ENCODE results near the gene TESK1.

The TESK1 gene, protein sequence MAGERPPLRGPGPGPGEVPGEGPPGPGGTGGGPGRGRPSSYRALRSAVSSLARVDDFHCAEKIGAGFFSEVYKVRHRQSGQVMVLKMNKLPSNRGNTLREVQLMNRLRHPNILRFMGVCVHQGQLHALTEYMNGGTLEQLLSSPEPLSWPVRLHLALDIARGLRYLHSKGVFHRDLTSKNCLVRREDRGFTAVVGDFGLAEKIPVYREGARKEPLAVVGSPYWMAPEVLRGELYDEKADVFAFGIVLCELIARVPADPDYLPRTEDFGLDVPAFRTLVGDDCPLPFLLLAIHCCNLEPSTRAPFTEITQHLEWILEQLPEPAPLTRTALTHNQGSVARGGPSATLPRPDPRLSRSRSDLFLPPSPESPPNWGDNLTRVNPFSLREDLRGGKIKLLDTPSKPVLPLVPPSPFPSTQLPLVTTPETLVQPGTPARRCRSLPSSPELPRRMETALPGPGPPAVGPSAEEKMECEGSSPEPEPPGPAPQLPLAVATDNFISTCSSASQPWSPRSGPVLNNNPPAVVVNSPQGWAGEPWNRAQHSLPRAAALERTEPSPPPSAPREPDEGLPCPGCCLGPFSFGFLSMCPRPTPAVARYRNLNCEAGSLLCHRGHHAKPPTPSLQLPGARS

DNA sequence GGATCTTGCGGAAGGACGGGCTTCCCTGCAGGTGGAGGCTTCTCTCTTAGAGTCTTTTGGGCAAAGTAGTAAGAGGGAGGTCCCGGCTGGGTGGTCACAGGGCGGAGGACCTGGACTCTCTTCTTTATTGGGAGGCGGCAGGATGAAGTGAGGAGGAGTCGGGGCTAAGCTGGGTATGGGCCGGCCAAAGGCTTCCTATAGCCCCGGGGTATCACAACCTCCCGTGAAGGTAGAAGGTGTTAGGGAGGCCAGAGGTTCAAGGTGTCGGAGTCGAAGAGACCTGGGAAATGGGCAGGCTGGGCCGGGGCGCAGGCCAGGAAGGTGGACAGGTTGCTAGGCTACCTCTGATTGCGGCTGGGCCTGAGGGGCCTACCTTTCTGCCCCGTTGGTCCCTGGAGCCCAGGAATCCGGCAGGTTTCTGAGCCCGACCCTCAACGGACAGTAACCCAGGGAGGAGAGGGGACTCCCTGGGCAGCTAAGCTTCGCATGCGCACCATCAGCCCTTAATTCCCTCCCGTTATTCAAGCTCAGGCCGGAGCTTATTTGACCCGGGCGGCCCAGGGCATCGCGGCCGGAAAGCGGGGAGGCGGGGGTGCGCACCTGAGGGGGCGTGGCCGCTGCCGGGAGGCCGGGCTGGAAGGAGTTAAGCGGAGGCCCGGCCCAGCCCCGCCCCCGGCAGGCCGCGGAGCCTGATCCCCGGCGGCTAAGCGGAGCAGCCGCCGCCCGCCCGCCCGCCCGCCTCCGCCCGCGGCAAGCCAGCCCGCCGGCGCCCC lies at the start of gene TESK1:
TESK1 (plus strand) TSS at position 685 of the 773 bp plus-strand sequence. CDS start 358 bp downstream, outside the sequence.
- peak; percentile 70 for DNase-seq

DNA sequence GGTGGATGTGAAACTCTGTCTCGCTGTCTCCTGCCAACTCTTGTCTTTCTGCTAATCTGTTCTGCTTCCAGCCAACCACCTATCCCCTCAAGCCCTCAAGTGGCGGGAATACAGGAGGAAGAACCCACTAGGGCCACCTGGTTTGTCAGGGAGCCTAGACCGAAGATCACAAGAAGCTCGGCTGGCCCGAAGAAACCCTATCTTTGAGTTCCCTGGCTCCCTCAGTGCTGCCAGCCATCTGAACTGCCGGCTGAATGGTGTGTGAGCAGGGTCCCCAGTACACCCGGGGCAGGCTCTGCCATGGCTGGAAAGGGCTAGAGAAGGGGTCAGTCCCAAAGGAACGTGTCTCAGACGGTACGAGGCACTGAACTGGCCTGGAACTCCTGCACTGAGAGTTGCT lies 49.2 kb upstream of the TESK1 start:
- DNase-seq, result no peak

DNA sequence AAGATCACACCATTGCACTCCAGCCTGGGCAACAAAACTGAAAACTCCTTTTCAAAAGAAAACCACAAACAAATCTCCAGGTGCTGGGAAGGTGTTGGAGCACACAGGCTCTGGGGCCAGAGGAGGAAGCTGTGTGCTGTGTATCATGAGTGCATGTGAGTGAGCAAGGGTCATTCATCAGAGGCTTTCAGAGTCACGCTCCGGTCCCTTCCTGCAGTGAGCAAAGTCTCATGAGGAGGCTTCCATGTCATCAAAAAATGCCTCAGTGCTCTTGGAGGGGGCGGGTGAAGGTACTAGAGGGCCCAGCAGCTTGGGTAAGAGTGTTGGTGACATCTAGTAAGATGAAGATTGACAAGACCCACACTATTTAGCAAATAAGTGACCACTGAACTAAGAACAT lies 48.3 kb upstream of the TESK1 start:
- no peak for DNase-seq

DNA sequence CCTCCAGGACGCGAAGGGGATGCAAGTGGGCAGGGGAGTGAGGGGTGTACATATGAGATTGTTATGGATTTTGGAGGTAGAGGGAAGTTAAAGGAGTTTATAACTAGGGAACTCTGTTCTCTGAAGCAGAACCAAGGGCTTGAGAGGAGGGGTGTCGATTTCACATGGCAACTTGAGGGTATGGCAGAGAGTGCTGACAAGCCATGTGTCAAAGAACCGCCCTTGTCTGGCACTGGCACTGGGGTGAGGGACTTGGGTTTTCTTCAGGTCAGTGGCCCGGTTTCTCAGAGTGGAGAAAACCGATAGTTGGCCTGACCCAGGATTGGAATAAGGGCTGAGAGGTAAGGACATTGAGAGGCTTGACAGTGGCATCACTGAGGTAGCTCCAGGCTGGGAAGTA lies 47.7 kb upstream of the TESK1 start:
- DNase-seq, result no peak

DNA sequence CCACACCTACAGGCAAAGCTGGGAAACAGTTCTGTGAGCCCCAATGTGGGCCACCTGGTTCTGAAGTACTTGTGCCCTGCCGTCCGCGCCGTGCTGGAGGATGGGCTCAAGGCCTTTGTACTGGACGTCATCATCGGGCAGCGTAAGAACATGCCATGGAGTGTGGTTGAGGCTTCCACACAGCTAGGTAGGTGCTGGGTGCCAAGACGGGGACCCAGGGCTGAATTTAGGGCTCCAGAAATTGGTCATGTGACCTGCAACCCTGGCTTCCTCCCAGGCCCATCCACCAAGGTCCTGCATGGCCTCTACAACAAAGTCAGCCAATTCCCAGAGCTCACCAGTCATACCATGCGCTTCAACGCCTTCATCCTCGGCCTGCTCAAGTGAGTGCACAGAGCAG lies 46.9 kb upstream of the TESK1 start:
- no peak for DNase-seq

DNA sequence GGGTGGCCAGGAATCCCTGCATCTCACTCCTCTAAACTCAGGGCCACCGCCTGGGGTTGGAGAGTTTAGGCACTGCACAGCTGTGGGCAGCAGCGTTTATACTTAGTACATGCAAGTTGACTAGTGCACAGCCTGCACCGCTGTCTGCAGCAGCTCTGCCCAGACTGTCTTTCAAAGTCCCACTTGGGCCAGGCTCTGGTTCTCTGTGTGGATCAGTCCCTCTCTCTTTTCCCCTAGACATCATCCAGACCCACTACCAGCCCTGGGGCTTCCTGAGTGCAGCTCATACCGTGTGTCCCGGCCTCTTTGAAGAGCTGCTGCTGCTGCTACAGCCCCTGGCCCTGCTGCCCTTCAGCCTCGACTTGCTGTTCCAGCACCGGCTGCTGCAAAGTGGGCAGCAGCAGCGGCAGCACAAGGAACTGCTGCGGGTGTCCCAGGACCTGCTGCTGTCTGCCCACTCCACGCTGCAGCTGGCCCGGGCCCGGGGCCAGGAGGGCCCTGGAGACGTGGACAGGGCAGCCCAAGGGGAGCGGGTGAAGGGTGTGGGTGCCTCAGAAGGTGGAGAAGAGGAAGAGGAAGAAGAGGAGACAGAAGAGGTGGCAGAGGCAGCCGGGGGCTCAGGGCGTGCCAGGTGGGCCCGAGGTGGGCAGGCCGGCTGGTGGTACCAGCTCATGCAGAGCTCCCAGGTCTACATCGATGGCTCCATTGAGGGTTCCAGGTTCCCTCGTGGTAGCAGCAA lies 45.1 kb upstream of the TESK1 start:
- no peak for DNase-seq

DNA sequence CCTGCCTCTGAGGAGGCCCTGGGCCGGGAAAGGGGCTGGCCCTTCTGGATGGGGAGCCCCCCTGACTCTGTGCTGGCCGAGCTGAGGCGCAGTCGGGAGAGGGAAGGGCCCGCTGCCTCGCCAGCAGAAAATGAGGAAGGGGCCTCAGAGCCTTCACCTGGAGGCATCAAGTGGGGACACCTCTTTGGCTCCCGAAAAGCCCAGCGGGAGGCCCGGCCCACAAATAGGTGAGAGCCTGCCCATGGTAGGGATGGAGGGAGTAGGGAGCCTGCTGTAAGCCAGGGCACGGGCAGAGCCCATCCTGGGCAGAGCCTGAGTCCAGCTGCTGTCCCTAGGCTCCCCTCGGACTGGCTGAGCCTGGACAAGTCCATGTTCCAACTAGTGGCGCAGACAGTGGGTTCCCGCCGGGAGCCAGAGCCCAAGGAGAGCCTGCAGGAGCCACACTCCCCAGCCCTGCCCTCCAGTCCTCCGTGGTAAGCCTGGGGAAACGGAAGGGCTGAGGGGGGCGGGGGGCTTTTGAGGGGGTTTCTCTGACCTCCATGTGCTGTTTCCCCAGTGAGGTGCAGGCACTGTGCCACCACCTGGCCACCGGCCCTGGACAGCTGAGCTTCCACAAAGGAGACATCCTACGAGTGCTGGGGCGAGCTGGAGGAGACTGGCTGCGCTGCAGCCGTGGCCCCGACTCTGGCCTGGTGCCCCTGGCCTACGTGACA lies 44.3 kb upstream of the TESK1 start:
- DNase-seq, result no peak

DNA sequence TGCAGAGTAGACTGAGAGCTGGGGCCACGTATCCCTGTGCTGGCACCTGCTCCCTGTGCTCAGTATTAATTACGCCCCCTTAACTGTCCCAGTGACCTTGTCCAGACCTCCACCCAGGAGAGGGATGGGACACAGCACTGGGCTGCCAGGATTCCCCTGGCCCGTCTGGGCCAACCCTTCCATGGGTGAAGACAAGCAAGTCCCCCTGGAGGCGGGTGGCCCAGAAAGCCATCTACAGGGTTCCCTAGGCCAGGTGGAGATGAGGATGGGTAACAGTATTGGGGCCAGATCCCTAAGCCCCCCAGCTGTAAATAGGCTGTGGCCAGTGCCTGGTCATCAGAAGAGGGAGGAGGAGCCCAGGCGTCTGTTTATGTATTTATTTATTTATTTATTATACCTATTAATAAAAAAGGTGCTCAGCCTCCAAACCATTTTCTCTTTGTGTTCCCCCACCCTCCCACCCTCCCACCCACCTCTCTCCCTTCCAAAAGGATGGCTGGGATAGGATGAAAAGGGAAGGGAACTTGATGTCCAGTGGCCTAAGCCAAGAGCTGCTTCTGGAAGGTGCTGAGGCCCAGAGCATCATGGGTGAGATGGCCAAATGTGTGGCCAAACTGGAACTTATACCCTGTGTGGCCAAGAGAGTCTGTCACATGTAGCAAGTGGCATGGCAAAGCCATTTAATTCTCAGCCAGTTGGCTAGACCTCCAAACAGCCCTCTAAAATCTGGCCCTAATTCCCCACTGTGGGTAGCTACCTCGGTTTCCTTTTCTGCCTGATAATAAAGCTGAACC lies 43.4 kb upstream of the TESK1 start:
- no peak for DNase-seq

DNA sequence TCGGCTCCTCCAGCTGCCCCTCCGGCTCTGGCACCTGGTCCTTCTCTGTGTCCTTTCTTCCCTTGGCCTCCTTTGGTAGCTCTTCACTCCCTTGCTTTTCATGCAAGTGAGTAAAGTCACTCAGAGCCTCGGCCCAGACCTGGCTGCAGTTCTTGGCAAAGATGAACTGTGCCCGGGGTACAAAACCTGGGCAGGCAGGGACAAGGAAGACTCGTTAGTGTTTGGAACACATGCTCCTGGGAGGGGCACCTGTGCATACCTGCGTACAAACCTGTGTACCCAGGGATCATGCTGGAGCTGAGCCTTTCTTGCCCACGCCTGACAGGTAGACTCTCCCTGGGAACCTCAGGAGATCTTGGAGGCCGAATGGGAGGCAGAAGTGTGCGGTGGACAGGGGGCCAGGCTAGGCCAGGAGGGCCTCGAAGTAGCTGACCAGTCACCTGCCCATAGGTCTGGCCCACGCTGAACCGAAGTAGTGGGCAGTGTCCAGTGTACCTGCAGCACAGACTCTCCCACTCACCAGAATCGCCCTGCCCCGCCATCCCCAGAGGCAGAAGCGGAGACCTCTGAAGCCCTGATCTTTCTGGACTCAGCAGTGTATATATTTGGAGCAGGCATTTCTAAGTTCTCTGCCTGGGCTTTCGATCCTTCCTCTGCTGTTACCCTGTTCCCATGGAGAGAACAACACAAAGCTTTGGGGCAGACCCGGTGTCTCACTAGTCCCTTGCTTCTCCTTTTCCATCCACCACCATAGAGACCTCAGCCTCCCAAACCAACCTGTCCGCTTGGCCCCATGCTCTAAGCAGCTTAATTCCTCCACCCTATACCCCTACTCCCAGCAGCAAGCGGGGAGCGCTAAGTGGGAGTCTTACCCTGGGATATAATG lies 41.9 kb upstream of the TESK1 start:
- DNase-seq, result no peak

DNA sequence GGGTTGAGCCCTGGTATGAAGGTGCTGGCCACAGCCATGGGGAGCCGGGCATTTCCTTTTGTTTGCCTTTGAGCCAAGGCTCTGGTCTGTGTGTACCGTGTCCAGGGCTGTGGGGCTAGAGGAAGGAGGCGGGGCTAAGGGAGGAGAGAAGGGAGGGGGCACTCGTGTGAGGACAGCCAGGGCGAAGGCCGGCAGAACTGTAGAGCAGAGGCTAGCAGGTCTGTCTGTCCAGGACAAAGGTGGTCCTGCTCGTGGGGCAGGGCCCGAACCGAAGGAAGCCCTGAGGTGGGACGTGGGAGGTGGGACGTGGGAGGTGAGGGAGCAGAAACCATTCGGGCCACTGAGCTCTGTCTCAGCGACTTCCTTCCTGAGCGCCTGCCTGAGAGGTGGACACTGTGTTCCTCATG lies 41.3 kb upstream of the TESK1 start:
- no peak for DNase-seq

DNA sequence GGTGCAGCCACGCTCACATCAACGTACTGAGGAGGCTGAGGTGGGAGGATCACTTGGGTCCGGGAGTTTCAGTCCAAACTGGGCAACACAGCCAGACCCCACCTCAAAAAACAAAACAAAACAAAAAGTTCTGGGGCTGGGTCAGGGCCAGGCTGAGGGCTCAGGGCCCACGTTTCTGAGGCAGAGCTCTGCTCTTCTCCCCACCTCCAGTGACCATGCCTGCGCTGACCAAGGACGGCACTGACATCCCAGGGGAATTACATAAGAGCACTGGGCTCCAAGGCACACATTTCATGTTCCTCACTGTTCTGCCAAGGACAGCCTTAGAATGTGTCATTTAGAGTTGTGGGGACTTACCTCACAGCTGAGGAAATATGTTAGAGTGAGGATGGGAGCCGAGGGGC lies 40.4 kb upstream of the TESK1 start:
- DNase-seq, result no peak

DNA sequence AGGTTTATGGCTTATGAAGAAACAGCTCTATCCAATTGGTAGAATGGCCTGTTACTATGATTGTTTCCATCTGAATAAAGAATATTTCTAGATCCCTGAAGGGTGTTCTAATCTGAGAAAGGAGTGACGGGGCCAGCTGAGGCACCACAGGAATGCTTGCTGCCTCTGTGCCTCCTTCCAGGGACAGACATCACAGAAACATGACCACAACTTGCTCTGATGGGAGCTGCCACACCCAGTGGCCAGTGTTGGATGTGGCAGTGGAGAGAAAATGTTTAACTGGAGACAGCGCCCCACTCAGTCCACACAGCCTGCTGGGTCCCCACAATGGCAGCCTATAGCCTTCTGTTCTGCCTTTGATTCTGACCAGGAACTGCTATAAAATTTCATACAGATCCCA lies 38.6 kb upstream of the TESK1 start:
- no peak for DNase-seq

DNA sequence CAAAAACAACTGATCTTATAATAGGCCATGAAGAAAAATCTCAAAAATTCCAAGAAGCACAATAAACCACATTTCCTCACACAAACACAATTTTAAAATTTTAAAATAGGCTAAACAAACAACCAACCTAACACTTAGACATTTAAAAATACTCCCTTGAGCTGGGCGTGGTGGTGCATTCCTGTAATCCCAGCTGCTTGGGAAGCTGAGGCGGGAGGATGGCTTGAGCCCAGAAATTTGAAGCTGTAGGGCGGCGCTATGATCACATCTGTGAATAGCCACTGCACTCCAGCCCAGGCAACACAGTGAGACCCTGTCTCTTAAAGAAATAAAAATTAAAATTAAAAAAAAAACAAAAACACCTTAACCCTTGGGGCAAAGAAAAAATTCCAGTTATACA lies 36.9 kb upstream of the TESK1 start:
- DNase-seq, result no peak

DNA sequence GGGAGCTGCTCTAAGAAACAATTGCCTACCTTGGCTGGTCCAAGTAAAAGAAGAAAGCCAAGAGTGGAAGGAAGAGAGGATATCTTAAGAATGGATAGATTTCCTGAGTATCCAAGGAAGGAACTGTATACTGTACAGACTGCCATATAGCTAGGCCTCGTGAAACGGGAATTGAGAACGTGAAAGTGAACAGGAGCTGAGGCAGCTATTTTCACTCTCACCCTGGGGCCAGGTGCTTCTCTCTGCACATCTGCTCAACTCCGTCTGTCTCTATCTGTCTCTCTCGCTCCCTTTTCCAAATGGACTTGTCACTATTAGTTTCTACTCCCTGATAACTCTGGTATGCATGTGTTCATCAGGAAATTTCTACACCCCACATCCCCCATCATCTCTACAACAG lies 35.9 kb upstream of the TESK1 start:
- DNase-seq, result peak; percentile 35

DNA sequence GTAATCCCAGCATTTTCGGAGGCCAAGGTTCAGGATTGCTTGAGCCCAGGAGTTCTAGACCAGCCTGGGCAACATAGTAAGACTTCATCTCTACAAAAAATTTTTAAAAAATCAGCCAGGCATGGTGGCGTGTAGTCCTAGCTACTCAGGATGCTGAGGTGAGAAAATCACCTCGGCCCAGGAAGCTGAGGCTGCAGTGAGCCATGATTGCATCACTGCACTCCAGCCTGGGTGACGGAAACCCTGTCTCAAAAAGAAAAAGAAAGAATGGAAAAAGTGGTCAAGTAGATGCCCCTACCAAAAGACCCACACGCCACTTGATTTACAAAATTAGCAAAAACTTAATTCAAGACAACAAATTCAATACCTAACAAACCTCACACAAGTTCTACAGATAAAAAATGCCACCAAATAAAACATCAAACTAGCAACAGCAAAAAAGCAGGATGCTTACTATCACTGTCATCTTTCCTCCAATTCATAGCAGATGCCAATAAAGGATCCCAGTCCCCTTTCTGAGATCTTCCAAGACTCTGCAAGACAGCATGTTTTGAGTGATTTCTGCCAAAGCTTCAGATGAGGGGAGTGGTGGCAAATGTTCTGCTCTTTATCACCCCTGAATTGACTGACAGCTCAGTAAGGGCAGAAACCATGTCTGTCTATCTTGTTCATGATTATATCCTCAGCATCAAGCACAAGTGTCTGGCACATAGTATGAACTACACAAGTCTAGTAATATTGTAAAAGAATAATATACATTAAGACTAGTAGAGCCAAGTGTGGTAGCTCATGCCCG lies 34.2 kb upstream of the TESK1 start:
- DNase-seq, result no peak

DNA sequence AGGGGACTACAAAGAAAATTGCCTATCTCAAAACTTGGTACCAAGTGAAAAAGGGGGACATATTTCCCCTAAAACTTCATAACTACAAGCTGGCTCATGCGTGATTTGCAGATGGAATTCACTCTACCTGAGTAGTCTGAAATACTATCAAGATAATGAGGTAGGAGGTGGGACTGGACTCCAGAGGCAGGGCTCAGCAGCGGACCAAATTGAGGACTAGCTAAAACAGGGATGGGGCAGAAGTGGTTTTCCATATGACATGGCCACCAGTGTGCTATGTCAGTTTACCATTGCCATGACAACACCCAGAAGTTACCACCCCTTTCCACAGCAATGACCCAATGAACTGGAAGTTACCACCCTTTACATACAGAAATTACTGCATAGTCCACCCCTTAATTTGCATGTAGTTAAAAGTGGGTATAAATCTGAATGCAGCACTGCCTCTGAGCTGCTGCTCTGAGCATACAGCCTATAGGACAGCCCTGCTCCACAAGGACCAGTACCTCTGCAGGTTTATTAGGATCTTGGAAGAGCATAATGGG lies 30.4 kb upstream of the TESK1 start:
- no peak for DNase-seq

DNA sequence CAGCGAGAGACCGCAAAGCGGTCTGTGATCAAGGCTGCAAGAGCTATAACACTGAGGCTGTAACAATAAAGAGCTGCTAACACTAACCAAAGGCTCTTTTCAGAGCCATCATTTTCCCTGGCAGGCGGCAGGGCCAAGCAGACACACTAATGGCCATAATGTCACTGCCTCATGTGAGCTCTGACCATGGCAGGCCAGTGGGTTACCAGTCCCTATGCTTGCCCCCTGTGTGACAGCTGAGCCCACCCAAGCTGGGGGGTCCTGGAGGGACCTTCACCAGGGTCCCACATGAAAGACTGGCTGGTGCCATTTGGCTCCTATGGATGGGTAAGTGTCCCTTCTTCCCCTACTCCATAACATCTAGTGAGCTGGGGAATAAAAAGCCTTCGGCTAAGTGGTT lies 29.6 kb upstream of the TESK1 start:
- no peak for DNase-seq

DNA sequence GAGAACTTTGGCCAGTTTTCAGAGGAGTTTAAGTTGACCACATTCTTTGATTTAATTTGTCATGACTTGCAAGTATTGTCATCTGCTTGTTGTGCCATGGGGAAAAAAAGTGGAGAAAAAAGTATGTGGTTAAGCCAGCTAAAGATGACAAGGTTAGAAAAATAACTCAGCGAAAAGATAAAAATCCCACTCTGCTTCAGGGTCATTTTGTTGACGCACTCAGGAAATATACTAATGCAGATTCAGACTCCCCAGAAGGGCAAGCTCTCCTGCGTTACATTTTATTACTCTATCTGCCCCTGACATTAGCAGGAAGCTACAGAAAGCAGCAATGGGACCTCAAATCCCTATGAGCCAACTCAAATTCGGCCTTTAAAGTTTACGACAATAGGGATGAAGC lies 27.6 kb upstream of the TESK1 start:
- DNase-seq, result no peak

DNA sequence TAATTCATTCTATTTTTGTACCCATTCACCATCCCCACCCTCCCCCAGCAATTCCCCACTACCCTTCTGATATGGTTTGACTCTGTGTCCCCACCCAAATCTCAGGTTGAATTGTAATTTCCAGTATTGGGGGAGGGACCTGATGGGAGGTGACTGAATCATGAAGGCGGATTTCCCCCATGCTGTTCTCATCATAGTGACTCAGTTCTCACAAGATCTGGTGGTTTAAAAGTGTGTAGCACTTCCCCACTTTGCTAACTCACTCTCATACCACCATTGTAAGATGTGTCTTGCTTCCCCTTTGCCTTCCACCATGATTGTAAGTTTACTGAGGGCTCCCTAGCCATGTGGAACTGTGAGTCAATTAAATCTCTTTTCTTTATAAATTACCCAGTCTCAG lies 25.9 kb upstream of the TESK1 start:
- DNase-seq, result peak; percentile 75
